HFFc6 (cell line): ENCODE data around the gene MS4A4A. TPM values are rescaled to one million over a fixed set of nuclear protein-coding genes. Genes with fewer than 3 reads are reported as not detected.
"Not testable (repeated sequence)": the region's sequence is repeated elsewhere in the genome, so short reads cannot be mapped to it uniquely, and the experiment has no call there.

ENCODE experiments used
- DNase-seq: peaks from one replicate; pipeline ENCODE4 v3.0.0-alpha.2; 2018
- H3K27ac Mint-ChIP-seq: 2 replicates; pipeline ENCODE4 v1.8.0; 2020; ENCODE audit warnings: mild to moderate bottlenecking, mixed read lengths
- H3K27me3 Mint-ChIP-seq: 2 replicates; pipeline ENCODE4 v1.8.0; 2021; ENCODE audit warnings: mild to moderate bottlenecking, moderate library complexity, mixed read lengths; ENCODE audit not compliant: insufficient read depth
- H3K36me3 Mint-ChIP-seq: 2 replicates; pipeline ENCODE4 v1.8.0; 2021; ENCODE audit warnings: low read depth, mixed read lengths
- H3K4me1 Mint-ChIP-seq: 2 replicates; pipeline ENCODE4 v1.8.0; 2020; ENCODE audit warnings: low read depth, mixed read lengths
- H3K4me3 Mint-ChIP-seq: 2 replicates; pipeline ENCODE4 v1.8.0; 2020; ENCODE audit warnings: mild to moderate bottlenecking, moderate library complexity, mixed read lengths
- H3K9me3 Mint-ChIP-seq: 2 replicates; pipeline ENCODE4 v1.8.0; 2020; ENCODE audit warnings: mild to moderate bottlenecking, mixed read lengths
- CTCF ChIP-seq: fragments of 200-600 bp; sonication (generic); IDR thresholded peaks from 2 replicates; pipeline ENCODE4 v1.5.0; 2021; ENCODE audit warnings: antibody characterized with exemption, mild to moderate bottlenecking
- total RNA-seq, 6 experiments: library from RNA; stranded (reverse); fragmentation: NEBNext Ultra II Directional; extraction: Animal tissue kit (Norgen Biotek cat#: 25700); gene quantifications; 2 replicates in 1 of 6; 3 replicates in 5 of 6; pipeline ENCODE4 v1.2.3, GENCODE V29; 2021

Gene MS4A4A
- total RNA-seq, 6 experiments from 2014 or later, result not detected

GRCh38 chr11:60282286-60282685, 1.8 kb downstream of the MS4A4A start:
- DNase-seq, result no peak
- TF ChIP-seq CTCF, result no peak

GRCh38 chr11:60285411-60286126, 5.1 kb downstream of the MS4A4A start:
- H3K4me1 Mint-ChIP-seq, H3K27ac Mint-ChIP-seq, H3K27me3 Mint-ChIP-seq, H3K36me3 Mint-ChIP-seq, DNase-seq, H3K4me3 Mint-ChIP-seq: not testable (repeated sequence)
- H3K9me3 Mint-ChIP-seq, result peaks cover 26% of the 10 kb centered on the region

More at GRCh38 chr11:60282286-60282685, 1.8 kb downstream of the MS4A4A start:
- Mint-ChIP-seq H3K27me3 (no peaks in the 10 kb centered on the region; the same call in 1 of the 2 replicates), H3K4me3 (no peak overlapping the region), H3K4me1 (no peaks in the 10 kb centered on the region), H3K9me3 (peaks cover 26% of the 10 kb centered on the region), H3K36me3 (no peaks in the 10 kb centered on the region), H3K27ac (no peak overlapping the region)

GRCh38 chr11:60288531-60288930, 8.1 kb downstream of the MS4A4A start:
- Mint-ChIP-seq H3K27me3 (no peaks in the 10 kb centered on the region; the same call in 1 of the 2 replicates), H3K36me3 (no peaks in the 10 kb centered on the region), H3K4me3 (no peak overlapping the region), H3K27ac (no peak overlapping the region), H3K4me1 (no peaks in the 10 kb centered on the region), H3K9me3 (peaks cover 34% of the 10 kb centered on the region)
- TF ChIP-seq CTCF, result no peak
- DNase-seq, result no peak

- Mint-ChIP-seq H3K4me3 (no peak overlapping the region), H3K27me3 (no peaks in the 10 kb centered on the region; the same call in 1 of the 2 replicates), H3K36me3 (no peaks in the 10 kb centered on the region), H3K9me3 (peaks cover 28% of the 10 kb centered on the region), H3K27ac (no peak overlapping the region), H3K4me1 (no peaks in the 10 kb centered on the region)
- DNase-seq, result no peak
- no peak for TF ChIP-seq CTCF
These were observed 11.7 kb downstream of the MS4A4A start for GRCh38 chr11:60292145-60292544.

- no peak for DNase-seq
- no peak for TF ChIP-seq CTCF
- Mint-ChIP-seq H3K27ac (no peak overlapping the region), H3K27me3 (0 out of 2 replicates have a peak, but pooled peaks cover under 1% of the 10 kb centered on the region), H3K9me3 (peaks cover 29% of the 10 kb centered on the region), H3K4me1 (peaks cover 2% of the 10 kb centered on the region; the same call in 1 of the 2 replicates), H3K4me3 (no peak overlapping the region), H3K36me3 (no peaks in the 10 kb centered on the region)
These were observed 20.7 kb downstream of the MS4A4A start for GRCh38 chr11:60301178-60301577.

GRCh38 chr11:60301884-60302283, 21.4 kb downstream of the MS4A4A start:
- H3K4me3 Mint-ChIP-seq, H3K36me3 Mint-ChIP-seq, H3K27me3 Mint-ChIP-seq: not testable (repeated sequence)

More at GRCh38 chr11:60301884-60302283, 21.4 kb downstream of the MS4A4A start:
- H3K27ac Mint-ChIP-seq, DNase-seq, H3K4me1 Mint-ChIP-seq: not testable (repeated sequence)
- H3K9me3 Mint-ChIP-seq, result peaks cover 24% of the 10 kb centered on the region
